ENCODE measurements around the gene NEK7.

DNA sequence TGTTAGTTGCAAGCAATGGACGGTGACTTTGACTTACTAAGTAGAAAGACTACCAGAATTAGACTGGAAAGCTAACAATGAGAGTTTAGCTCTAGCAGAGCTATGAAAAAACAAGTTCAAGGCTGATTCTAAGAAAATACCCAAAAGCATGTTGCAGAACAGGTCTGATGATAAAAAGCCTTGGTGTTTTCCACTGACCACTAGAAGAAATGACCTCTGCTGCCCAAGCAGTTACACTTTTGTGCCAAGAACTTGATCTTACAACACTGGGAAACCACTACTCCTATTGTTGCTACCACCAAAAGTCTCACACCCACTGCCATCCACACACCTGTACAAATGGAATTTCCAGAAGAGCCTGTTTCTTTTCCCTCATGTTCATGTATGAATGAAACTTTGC lies 21.4 kb upstream of the NEK7 start:
- TF ChIP-seq, protein P1, sequence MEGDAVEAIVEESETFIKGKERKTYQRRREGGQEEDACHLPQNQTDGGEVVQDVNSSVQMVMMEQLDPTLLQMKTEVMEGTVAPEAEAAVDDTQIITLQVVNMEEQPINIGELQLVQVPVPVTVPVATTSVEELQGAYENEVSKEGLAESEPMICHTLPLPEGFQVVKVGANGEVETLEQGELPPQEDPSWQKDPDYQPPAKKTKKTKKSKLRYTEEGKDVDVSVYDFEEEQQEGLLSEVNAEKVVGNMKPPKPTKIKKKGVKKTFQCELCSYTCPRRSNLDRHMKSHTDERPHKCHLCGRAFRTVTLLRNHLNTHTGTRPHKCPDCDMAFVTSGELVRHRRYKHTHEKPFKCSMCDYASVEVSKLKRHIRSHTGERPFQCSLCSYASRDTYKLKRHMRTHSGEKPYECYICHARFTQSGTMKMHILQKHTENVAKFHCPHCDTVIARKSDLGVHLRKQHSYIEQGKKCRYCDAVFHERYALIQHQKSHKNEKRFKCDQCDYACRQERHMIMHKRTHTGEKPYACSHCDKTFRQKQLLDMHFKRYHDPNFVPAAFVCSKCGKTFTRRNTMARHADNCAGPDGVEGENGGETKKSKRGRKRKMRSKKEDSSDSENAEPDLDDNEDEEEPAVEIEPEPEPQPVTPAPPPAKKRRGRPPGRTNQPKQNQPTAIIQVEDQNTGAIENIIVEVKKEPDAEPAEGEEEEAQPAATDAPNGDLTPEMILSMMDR (IDR thresholded peaks at IDR 0.05): no peak
- TF ChIP-seq EZH2 (IDR thresholded peaks at IDR 0.05; ENCODE audit: borderline replicate concordance, insufficient read depth, low read depth, low read length, poor library complexity, severe bottlenecking): no peak

Measured in B cell (primary cell).